Non-pigmented ciliary epithelial cell (primary cell): ENCODE measurements around the gene EFL1.
"Not testable (repeated sequence)": the region's sequence is repeated elsewhere in the genome, so short reads cannot be mapped to it uniquely, and the experiment has no call there.

Source experiments
- DNase-seq: peaks from one replicate; pipeline ENCODE4 v3.0.0-alpha.2; 2010; ENCODE audit warnings: low read depth

Gene EFL1

DNA sequence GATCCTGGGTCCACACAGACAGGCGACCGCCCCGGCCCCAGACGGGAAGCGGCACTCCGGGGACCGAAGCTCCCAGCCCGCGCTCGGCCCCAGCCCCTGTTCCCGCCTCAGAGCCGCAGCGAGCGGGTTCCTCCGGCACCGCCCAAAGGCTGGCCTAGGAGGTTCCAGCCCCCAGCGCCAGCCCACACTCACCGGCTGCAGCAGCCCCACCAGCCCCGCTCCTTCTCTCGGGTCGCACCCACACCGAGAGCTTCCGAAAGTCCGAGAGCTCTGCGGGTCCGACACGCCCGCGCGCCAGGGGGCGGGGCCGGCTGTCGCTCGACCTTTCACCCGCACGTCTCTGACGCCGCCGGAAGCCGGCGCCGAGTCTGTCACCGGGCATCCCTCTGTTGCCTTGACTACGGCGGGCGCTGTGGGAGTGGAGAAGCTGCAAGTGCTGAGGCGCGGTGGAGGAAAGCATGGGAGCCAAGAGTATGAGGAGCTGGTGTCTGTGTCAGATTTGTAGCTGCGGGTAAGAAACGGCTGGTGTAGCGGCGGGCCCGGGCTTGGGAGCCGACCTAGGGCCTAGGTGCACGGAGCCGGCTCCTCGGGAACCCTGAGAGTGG lies at the start of gene EFL1, which contains the start of gene SAXO2:
Gene EFL1, minus strand, starts transcription at position 313 of the 605 bp plus-strand sequence. CDS start 956 bp downstream, outside the sequence.
Gene SAXO2, plus strand, starts transcription at position 397 of the 605 bp plus-strand sequence. Its CDS starts 62 bp downstream, at position 459.
- no peak for DNase-seq

DNA sequence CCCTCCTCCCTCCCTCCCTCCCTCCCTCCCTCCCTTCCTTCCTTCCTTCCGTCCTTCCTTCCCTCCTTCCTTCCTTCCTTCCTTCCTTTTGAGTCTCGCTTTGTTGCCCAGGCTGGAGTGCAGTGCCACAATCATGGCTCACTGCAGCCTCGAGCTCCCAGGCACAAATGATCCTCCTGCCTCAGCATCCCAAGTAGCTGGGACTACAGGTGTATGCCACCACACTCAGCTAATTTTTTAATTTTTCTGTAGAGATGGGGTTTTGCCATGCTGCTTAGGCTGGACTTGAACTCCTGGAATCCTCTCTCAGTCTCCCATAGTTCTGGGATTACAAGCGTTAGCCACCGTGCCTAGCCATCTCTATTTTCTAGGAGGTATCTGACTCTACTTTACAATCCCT lies 48.8 kb upstream of the EFL1 start:
- DNase-seq: not testable (repeated sequence)

DNA sequence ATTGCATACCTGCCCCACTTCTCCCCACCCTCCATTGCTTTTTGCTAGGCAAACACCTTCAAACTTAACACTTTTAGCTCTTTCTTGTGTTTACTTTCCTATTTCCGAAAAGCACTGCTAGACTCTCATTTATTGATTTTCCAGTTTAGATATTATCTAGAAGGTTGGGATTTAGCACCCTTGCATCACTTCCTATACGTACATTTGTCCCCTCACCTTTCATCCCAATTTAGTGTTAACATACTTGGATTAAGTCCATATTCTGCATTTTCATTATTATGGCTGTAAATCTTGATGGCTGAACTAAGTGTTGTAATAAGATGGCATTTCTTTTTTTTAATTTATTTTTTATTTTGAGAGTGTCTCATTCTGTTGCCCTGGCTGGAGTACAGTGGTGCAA lies 47.3 kb upstream of the EFL1 start:
- DNase-seq: no peak

DNA sequence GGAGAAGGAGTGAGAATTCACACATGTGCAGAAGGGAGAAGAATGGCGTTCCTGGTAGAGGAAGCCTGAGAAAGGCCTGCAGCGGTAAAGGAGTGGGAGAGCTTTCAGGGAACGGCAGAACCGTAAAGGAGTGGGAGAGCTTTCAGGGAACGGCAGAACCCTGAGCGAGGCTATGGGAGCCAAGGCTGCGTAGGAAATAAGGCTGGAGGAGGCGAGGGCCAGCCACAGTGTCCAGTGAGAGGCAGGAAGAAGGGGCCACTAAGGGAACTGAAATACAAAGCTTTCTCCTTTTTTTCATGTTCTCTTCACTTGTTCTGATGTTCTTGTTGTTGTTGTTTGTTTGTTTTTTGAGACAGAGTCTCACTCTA lies 45.2 kb upstream of the EFL1 start:
- no peak for DNase-seq

DNA sequence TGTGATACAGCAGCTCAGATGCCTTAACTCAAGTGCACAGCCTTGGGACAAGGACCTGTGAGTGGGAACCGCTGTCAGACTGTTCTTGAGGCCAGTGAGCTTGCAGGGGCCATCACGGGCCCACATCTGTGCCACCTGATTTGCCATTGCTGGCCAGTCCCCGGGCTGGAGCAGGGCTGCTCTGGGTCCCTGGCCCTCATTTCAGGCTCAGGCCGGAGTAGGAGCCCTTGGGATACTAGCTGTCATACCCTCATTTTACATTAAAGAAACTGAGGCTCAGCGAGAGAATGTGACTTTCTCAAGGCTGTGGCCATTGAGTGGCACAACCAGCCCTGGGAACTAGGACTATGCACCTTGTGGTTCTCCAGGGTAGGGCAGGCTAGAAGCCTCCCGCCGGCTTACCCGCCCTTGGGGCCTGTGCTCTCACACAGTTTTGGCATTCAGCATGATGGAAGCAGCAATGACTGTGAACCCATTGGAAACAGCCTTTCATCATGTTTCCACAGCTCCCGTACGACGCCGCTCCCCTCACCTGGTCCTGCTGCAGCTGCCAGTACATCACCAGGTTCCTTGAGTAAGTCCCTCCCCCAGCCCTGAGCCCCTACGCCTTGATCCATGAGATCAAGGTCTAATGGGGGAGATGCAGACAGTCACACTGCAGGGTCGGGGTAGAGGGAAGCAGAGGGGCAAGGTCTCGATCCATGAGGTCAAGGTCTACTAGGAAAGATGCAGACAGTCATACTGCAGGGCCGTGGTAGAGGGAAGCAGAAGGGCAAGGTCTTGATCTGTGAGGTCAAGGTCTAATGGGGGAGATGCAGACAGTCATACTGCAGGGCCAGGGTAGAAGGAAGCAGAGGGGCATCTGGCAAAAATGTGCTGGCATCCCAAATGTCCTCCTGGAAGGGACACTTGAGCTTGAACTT lies 44.5 kb upstream of the EFL1 start:
- no peak for DNase-seq

DNA sequence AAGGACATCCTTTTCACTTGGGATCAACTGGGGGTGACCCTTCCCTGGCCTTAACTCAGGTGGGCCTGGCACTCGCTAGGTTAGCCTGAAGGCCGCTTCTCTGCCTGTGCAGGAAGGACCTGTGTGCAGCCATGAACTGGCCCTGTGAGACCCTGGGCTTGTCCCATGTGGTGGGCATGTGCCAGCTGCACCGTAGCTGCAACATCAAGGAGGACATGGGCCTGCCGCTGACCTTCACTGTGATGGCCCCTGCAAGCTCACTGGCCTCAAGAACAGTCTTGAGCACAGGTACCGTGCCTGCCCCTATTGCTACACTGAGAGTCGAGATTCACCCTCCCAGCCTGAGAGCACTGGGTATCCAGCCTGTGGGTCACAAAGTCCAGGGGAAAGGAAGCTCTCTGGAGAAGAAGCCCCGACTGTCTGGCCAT lies 43.1 kb upstream of the EFL1 start:
- no peak for DNase-seq

DNA sequence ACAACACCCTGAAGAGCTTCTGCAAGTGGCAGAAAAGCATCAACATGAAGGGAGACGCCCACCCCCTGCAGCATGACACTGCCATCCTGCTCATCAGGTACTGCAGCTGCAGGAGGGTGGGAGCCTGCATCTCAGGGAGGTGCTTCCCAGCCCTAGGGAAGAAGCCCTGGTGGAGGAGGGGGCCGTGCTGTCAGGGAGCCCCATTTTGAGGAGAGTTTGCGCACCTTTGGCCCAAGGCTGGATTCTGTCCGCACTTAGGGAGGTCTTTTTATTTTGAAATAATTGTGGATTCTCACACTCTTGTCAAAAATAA lies 42.2 kb upstream of the EFL1 start:
- no peak for DNase-seq

DNA sequence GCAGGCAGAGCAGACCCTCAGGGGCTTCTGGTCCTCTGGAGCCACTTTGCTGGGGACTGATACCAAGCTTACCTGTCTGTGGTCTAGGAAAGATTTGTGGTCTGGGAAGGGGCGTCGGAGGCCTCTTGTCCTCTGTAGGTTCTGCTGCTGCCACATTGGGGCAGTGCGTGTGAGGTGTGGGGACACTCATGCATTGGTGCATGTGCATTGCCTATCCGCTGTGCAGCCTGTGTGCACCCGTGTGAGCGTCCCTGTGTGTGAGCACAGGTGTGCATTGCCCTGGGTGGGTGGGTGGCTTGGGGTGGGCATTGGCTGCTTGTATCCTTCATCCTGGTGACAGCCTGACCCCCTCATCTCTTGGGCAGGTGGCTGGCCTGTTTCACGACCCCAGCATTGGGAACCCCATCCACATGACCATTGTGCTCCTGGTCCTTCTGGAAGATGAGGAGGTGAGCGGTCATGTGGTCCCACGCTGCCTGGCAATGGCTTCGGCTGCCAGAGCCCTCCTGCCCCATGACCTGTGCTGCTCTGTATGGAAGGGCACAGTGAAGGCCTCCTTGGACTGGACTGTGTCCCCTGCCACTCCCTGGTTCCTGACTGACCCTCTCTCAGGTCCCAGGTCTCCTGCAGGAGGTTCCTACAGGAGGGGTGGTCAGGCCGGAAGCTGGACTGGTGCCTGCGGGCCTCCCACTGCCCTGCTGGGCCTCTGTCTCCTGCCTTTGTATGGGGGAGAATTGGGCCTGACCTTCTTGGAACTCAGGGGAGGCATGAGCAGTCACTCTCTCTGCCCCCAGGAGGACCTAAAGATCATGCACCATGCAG lies 41.6 kb upstream of the EFL1 start:
- DNase-seq: no peak

DNA sequence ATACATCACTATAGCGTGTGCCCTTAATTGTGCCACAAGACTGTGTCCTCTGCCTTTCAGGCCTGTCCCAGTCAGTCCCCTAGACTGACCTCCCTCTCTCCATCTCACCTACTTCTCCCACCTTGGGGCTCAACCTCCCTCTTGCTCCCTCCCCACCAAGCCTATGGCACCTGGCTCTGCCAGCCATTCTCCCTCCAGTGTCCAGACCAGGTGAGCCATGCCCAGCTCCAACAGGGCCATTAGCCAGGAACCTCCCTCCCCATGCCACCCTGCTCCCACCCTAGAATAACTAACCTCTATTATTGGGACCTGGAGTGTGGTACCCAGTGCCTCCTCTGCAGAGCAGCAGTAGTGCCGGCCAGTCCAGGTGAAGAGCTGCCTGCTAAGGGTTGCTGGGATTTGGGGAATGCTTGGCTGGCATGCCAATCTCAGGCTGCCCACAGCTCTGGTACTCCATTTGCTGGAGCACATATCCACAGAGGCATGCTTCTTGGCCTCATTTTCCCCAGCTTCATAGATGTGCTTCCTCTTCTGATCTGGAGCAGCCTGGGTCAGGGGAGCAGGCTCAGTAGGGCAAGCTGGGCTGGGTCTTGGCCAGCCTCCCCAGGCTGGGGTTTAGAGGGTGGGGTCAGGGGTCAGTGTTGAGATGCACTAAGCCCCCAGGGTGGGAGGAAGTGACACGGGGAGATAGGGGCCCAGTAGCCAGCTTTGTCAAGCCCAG lies 38.9 kb upstream of the EFL1 start:
- DNase-seq: no peak

DNA sequence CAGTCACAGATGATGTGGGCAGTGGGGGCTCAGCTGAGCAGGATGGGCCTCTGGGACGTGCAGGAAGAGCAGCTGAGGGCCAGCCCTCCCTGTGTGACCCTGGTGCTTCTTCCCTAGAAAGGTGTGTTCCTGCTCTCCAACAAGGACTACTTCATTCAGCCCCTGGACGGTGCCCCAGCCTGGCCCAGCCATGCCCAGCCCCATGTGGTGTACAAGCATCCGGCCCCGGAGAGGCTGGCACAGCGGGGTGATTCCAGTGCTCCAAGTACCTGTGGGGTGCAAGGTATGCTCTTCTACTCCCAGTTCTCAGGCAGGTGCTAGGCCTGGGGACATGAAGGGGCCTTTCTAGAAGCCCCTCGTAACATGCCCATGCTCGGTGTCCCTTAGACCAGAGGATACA lies 38.3 kb upstream of the EFL1 start:
- no peak for DNase-seq

DNA sequence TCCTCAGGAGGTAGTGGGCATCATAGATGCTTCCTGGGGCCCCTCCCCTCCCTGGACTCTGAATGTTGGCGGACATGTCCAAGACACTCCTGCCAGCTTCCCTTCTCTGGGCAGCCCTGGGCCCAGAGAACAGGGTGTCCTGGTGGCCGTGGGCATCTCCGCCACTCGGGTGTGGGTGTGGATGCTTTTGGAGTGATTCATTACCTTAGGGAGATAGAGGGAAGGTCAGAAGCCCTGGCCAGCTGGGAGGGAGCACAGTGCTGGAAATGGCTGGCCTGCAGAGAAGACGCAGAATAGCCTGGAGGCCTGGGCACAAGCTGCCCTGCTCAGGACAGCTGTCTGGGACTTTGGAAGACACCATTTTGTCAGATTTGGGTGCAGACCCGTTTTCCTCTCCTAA lies 37.8 kb upstream of the EFL1 start:
- DNase-seq: not testable (repeated sequence)

DNA sequence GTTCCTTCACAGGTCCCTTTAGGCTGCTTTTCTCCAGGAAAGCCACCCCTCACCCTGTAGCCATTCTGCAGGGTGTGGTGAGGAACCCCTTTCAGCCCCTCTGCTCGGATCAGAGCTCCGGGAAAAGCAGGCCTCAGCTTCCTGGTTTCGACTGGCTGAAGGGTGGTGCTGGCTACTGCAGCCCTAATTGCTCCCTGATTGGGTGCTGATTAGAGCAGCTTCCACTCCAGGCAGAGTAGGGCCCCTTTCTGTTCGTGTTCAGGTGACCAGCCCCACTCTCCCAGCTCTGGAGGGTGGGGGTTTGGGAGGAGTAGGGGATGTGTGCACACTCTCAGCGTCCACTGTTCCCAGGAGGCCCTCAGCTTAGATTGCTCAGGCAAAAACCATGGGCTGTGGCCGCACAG lies 37.0 kb upstream of the EFL1 start:
- not testable (repeated sequence) for DNase-seq

DNA sequence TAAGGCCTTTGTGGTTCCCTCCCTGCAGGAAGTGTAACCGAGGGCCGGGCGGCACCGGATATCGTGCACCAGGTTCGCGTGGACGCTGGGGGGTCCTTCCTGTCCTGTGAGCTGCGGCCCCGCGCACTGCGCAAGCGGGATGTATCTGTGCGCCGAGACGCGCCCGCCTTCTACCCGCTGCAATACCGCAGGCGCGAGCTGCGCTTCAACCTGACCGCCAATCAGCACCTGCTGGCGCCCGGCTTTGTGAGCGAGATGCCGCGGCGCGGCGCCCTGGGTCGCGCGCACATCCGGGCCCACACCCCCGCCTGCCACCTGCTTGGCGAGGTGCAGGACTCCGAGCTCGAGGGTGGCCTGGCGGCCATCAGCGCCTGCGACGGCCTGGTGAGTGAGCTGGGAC lies 36.0 kb upstream of the EFL1 start:
- DNase-seq: no peak

DNA sequence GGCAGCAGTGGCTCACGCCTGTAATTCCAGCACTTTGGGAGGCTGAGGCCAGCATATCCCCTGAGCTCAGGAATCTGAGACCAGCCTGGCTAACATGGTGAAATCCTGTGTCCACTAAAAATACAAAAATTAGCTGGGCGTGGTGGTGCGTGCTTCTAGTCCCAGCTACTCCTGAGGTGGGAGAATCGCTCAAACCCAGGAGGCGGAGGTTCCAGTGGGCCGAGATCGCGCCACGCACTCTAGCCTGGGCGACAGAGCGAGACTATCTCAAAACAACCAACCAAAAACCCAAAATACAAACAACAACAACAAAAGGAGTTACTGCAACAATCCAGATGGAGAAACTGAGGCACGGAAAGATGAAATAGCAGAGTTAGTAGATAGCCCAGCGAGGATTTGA lies 35.5 kb upstream of the EFL1 start:
- no peak for DNase-seq

DNA sequence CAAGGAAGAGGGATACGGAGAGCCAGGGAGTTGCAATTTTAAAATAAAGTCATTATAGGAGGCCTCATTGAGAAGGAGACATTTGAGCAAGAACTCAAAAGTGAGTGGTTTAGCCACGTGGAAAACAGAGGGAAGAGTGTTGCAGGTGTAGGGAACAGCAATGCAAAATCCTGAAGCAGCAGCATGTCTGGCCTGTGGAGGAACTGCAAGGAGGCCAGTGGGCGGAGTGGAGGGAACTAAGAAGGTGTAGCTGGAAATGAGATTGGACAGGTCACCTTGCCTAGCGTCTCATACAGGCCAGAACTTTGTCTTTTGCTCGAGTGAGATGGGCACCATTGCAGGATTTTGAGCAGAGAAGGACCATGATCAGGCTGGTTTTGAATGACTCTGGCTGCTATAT lies 35.0 kb upstream of the EFL1 start:
- DNase-seq: no peak

DNA sequence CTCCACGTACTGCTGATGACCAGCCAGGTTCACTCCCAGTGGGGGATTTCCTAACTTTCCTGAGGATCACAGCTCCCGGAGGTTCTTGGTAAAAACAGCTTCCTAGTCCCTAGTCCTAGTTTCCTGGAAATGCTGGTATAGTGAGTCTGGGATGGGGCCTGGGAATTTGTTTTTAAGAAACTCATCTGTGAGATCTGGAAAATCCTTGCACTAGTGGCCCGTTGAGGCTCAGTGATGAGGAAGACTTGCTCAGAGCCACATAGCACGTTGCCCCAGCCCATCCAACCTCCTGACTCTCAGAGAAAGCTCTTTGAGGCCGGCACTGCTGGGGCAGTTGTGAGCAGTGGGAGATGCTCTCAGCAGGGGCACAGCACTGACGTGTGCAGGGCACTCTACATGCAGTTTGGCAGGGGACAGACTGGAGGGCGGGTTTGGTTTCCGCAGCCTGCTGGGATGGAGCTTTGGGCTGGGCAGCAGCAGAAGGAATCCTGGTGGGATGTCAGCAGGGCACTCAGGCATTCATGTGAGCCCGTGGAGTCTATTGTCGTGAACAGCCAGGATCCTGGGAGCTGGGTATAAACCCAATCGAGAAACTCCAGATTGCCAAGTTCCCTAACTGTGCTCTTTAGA lies 31.6 kb upstream of the EFL1 start:
- no peak for DNase-seq

DNA sequence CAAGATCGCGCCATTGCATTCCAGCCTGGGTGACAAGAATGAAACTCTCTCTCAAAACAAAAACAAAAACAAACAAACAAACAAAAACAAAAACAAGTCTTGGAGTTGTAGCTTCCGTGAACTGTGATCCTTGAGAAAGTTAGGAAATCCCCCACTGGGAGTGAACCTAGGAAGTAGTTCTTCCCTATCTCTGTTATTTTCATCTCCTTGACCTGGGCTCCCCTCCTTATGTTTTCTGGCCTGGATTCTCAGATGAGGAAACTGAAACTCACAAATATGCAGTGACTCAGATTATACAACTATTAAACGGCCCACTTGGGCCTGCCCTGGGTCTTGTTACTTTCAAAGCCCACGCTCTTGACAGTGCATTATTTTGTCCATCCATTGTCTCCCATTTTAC lies 29.7 kb upstream of the EFL1 start:
- no peak for DNase-seq

DNA sequence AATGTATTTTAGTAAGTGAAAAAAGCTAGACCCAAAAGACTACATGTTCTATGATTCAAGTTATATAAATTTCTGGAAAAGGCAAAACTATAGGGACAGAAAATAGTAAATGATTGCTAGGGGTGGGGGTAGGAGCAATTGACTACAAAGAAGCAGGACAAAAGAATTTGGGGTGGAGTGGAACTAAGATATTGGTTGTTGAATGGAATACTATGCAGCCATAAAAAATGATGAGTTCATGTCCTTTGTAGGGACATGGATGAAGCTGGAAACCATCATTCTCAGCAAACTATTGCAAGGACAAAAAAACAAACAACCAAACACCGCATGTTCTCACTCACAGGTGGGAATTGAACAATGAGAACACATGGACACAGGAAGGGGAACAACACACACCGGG lies 25.7 kb upstream of the EFL1 start:
- DNase-seq: not testable (repeated sequence)

DNA sequence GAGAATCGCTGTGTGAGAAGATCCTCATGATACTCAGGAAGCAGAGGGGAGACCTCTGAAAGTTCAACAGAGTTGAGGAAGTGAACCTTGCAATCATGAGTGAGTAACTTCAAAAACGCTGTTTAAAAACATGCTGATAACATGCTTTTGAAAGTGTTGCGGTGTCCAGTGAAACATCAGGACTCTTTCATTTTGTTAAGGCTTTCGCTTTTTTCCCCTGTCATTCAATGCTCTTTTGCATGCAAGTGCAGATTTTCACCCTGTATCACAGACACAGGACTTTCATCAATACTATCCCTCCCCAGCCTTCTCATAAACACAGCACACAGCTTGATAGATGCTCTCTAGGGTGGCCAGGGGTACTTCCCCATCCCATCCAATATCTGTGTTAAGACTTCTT lies 23.9 kb upstream of the EFL1 start:
- not testable (repeated sequence) for DNase-seq

DNA sequence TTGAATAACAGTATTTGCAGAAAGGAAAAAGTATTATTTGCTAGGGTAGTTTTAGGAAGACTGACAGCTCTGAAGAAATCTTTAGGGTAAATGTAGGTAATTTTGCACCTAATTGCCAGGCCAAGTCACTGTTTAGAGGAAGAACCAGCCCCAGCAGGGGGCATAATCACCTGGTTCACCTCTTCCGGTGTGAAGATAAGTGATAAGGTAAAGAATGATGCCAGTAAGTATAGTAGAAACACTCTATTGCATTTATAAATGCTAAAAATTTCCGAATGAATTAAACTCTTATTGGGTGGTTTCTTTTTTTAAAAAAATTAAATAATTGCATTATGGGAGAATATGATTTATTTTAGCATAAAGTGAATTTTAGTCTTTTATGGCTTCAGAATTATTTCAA lies 21.8 kb upstream of the EFL1 start:
- not testable (repeated sequence) for DNase-seq

DNA sequence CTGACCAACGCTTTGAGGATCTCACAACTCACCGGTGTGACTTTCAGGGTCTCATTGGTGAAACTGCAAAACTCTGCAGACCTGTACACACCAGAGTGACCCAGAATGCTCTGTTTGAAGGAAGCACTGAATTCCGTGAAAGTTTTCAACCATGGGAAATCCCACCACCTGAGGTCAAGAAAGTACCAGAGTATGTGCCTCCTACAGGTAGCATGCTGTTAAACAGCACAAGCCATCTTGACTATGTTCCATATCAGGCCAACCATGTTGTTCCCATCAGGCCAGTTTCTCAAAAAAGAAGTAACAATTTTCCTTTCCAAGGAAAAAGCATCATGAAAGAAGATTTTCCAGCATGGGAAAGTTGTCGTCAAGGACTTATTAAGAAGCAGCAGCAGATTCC lies 19.9 kb upstream of the EFL1 start:
- not testable (repeated sequence) for DNase-seq

DNA sequence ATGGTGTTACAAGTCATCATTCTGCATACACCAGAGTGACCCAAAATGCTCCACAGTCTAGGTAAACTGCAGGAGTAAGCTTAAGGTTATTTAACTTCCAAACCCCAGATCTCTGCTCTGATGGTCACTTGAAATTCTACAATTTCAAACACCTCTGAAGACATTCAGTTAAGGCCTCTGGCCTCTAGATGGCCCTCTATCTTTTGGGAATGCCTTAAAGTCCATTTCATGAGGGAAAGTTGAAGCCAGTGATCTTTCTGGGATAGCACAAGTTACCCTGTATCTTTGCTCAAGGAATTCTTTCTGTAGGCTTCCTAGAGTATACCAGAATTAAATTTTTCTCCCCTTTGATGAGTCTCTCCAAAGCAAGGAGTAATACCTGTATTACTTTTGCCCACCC lies 18.7 kb upstream of the EFL1 start:
- DNase-seq: not testable (repeated sequence)
